ENCODE measurements around the gene DENND4A.
A peak's percentile ranks its signal among the peaks of the same experiment; 100 is the strongest.
"Not testable (repeated sequence)": the region's sequence is repeated elsewhere in the genome, so short reads cannot be mapped to it uniquely, and the experiment has no call there.

DENND4A gene

GRCh38 chr15:65638681-65639089, 153.4 kb downstream of the DENND4A start:
- DNase-seq (ENCODE audit: extremely low read depth in 1 of 2, low read depth in 1 of 2), result peak in 1 of 2 donors; percentile 4

GRCh38 chr15:65638109-65638508, 154.0 kb downstream of the DENND4A start:
- DNase-seq (ENCODE audit: extremely low read depth in 1 of 2, low read depth in 1 of 2), result no peak

- no peak for DNase-seq (ENCODE audit: extremely low read depth in 1 of 2, low read depth in 1 of 2)
Measured at GRCh38 chr15:65634356-65634755, 157.7 kb downstream of the DENND4A start.

- DNase-seq (ENCODE audit: extremely low read depth in 1 of 2, low read depth in 1 of 2), result no peak
Measured at GRCh38 chr15:65633752-65634151, 158.3 kb downstream of the DENND4A start.

GRCh38 chr15:65632780-65633375, 159.2 kb downstream of the DENND4A start:
- DNase-seq (ENCODE audit: extremely low read depth in 1 of 2, low read depth in 1 of 2), result no peak

GRCh38 chr15:65631503-65631902, 160.6 kb downstream of the DENND4A start:
- DNase-seq (ENCODE audit: extremely low read depth in 1 of 2, low read depth in 1 of 2), result no peak

- no peak for DNase-seq (ENCODE audit: extremely low read depth in 1 of 2, low read depth in 1 of 2)
Measured at GRCh38 chr15:65630760-65631159, 161.3 kb downstream of the DENND4A start.

- DNase-seq (ENCODE audit: extremely low read depth in 1 of 2, low read depth in 1 of 2), result no peak
Measured at GRCh38 chr15:65629548-65629947, 162.5 kb downstream of the DENND4A start.

- DNase-seq (ENCODE audit: extremely low read depth in 1 of 2, low read depth in 1 of 2), result no peak
Measured at GRCh38 chr15:65626856-65627255, 165.2 kb downstream of the DENND4A start.

- no peak for DNase-seq (ENCODE audit: extremely low read depth in 1 of 2, low read depth in 1 of 2)
Measured at GRCh38 chr15:65623103-65623502, 169.0 kb downstream of the DENND4A start.

GRCh38 chr15:65621638-65622037, 170.5 kb downstream of the DENND4A start, which contains the start of gene SLC24A1:
SLC24A1 (plus strand) TSS chr15:65621938; CDS start chr15:65624081, 2,143 bp downstream.
- no peak for DNase-seq (ENCODE audit: extremely low read depth in 1 of 2, low read depth in 1 of 2)

- no peak for DNase-seq (ENCODE audit: extremely low read depth in 1 of 2, low read depth in 1 of 2)
Measured at GRCh38 chr15:65620833-65621232, 171.3 kb downstream of the DENND4A start.

GRCh38 chr15:65619626-65620290, 172.3 kb downstream of the DENND4A start:
- DNase-seq (ENCODE audit: extremely low read depth in 1 of 2, low read depth in 1 of 2), result no peak

GRCh38 chr15:65618560-65619109, 173.5 kb downstream of the DENND4A start:
- no peak for DNase-seq (ENCODE audit: extremely low read depth in 1 of 2, low read depth in 1 of 2)

GRCh38 chr15:65615887-65616286, 176.2 kb downstream of the DENND4A start:
- not testable (repeated sequence) for DNase-seq (ENCODE audit: extremely low read depth in 1 of 2, low read depth in 1 of 2)

- no peak for DNase-seq (ENCODE audit: extremely low read depth in 1 of 2, low read depth in 1 of 2)
Measured at GRCh38 chr15:65612949-65613744, 178.9 kb downstream of the DENND4A start.

- DNase-seq (ENCODE audit: extremely low read depth in 1 of 2, low read depth in 1 of 2), result no peak
Measured at GRCh38 chr15:65612616-65612946, 179.5 kb downstream of the DENND4A start.

GRCh38 chr15:65611888-65612615, 180.0 kb downstream of the DENND4A start:
- no peak for DNase-seq (ENCODE audit: extremely low read depth in 1 of 2, low read depth in 1 of 2)

- peak; percentile 90 to 96 for DNase-seq (ENCODE audit: extremely low read depth in 1 of 2, low read depth in 1 of 2)
Measured at GRCh38 chr15:65610871-65611718, 181.0 kb downstream of the DENND4A start, which contains the start of gene INTS14. INTS14 (minus strand) TSS chr15:65611131; CDS start chr15:65607380, 3,751 bp downstream.
